Measurements from ENCODE around the gene PTCH2. TPM values are rescaled to one million over a fixed set of nuclear protein-coding genes. Genes with fewer than 3 reads are reported as not detected.

The PTCH2 gene
- total RNA-seq, 4 donors from 2014 or later: 1.2 to 2.4 (median 1.5) TPM

DNA sequence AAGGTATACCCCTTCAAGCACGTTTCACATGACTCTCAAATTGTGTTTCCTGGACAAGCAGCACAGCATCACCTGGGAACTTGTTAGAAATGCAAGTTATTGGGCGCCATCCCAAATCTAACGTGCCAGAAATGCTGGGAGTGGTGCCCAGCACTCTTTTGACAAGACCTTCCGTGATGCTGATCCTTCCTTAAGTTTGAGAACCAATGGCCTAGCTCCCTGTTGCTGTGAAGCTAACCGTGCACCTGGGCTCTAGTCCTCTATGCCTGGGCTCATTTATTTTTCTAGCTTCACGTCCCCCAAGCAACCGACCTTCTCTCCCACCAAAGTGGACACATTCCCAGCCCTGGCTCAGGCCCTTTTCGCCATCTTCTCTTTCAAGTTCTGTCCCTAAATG is 59.4 kb downstream of the PTCH2 start:
- Histone ChIP-seq H3K27me3 (no peaks in the 10 kb centered on the region), H3K27ac (peak overlapping the region; percentile 43), H3K36me3 (peaks cover 25% of the 10 kb centered on the region), H3K4me1 (peaks cover 37% of the 10 kb centered on the region), H3K4me3 (peak overlapping the region; percentile 51), H3K9me3 (no peaks in the 10 kb centered on the region)
- no peak for DNase-seq (ENCODE audit: low spot score in 2 of 2)
- TF ChIP-seq, protein P1, sequence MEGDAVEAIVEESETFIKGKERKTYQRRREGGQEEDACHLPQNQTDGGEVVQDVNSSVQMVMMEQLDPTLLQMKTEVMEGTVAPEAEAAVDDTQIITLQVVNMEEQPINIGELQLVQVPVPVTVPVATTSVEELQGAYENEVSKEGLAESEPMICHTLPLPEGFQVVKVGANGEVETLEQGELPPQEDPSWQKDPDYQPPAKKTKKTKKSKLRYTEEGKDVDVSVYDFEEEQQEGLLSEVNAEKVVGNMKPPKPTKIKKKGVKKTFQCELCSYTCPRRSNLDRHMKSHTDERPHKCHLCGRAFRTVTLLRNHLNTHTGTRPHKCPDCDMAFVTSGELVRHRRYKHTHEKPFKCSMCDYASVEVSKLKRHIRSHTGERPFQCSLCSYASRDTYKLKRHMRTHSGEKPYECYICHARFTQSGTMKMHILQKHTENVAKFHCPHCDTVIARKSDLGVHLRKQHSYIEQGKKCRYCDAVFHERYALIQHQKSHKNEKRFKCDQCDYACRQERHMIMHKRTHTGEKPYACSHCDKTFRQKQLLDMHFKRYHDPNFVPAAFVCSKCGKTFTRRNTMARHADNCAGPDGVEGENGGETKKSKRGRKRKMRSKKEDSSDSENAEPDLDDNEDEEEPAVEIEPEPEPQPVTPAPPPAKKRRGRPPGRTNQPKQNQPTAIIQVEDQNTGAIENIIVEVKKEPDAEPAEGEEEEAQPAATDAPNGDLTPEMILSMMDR (IDR thresholded peaks at IDR 0.05): no peak
- TF ChIP-seq POLR2AphosphoS5 (IDR thresholded peaks at IDR 0.05): no peak
- 27% methylated on average over 8 of the region's 8 CpGs for WGBS

- peaks cover 40% of the 10 kb centered on the region for H3K36me3 ChIP-seq
- TF ChIP-seq, protein P1 (IDR thresholded peaks at IDR 0.05): no peak
- no peak for TF ChIP-seq POLR2AphosphoS5 (IDR thresholded peaks at IDR 0.05)
- TF ChIP-seq EP300 (IDR thresholded peaks at IDR 0.05): no peak
- TF ChIP-seq POLR2A (IDR thresholded peaks at IDR 0.05): no peak
- 90% methylated on average over 14 of the region's 14 CpGs for WGBS
These were observed 62.4 kb downstream of the PTCH2 start for GRCh38 chr1:44780583-44781121.

GRCh38 chr1:44778705-44779576 is 64.1 kb downstream of the PTCH2 start:
- H3K36me3 ChIP-seq: peaks cover 40% of the 10 kb centered on the region
- 93% methylated on average over 6 of the region's 6 CpGs for WGBS
- no peak overlapping the region for H3K4me3 ChIP-seq
- peaks cover 41% of the 10 kb centered on the region for H3K4me1 ChIP-seq
- no peak for DNase-seq (ENCODE audit: low spot score in 2 of 2)
- H3K27ac ChIP-seq: no peak overlapping the region
- no peaks in the 10 kb centered on the region for H3K9me3 ChIP-seq
- TF ChIP-seq EP300 (IDR thresholded peaks at IDR 0.05) (no peak), POLR2AphosphoS5 (IDR thresholded peaks at IDR 0.05) (no peak), POLR2A (IDR thresholded peaks at IDR 0.05) (no peak)
- TF ChIP-seq, protein P1 (IDR thresholded peaks at IDR 0.05): no peak
- no peaks in the 10 kb centered on the region for H3K27me3 ChIP-seq

More at GRCh38 chr1:44780583-44781121, 62.4 kb downstream of the PTCH2 start:
- DNase-seq (ENCODE audit: low spot score in 2 of 2): no peak
- Histone ChIP-seq H3K27ac (no peak overlapping the region), H3K4me1 (peaks cover 51% of the 10 kb centered on the region), H3K9me3 (no peaks in the 10 kb centered on the region), H3K4me3 (no peak overlapping the region), H3K27me3 (no peaks in the 10 kb centered on the region)

DNA sequence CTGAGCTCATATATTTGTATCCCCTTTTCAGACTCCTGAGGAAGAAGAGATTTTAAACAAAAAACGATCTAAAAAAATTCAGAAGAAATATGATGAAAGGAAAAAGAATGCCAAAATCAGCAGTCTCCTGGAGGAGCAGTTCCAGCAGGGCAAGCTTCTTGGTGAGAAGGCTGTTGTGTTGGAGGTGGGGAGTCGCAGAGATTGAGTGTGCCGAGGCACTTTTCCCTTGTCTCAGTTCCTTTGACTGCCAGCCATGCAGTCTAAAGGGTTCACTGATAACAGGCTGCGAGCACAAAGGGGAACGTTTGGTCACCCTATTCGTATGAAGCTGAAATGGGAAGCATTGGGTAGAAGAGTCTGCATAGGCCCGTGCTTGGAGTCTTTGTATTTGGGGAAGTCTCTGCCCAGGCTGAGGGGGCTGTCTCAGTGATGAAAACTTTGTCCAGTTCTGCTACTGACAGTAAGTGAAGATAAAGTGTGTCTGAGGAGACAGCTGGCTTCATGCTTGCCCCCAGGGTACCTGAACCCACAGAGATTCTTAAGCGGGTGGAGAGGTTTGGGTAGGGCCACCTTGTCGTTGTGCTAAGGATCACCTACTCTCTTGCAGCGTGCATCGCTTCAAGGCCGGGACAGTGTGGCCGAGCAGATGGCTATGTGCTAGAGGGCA is 65.0 kb downstream of the PTCH2 start:
- DNase-seq (ENCODE audit: low spot score in 2 of 2): no peak
- H3K36me3 ChIP-seq: peaks cover 40% of the 10 kb centered on the region
- 75% methylated on average over 13 of the region's 13 CpGs for WGBS
- no peak for TF ChIP-seq POLR2AphosphoS5 (IDR thresholded peaks at IDR 0.05)
- TF ChIP-seq EP300 (IDR thresholded peaks at IDR 0.05): no peak
- TF ChIP-seq, protein P1 (IDR thresholded peaks at IDR 0.05): no peak
- TF ChIP-seq POLR2A (IDR thresholded peaks at IDR 0.05): no peak
- peaks cover 33% of the 10 kb centered on the region for H3K4me1 ChIP-seq
- H3K9me3 ChIP-seq: no peaks in the 10 kb centered on the region
- H3K4me3 ChIP-seq: no peak overlapping the region
- no peak overlapping the region for H3K27ac ChIP-seq
- H3K27me3 ChIP-seq: no peaks in the 10 kb centered on the region

GRCh38 chr1:44777547-44777946 is 65.5 kb downstream of the PTCH2 start:
- DNase-seq (ENCODE audit: low spot score in 2 of 2): no peak
- no peak for TF ChIP-seq POLR2AphosphoS5 (IDR thresholded peaks at IDR 0.05)
- TF ChIP-seq, protein P1 (IDR thresholded peaks at IDR 0.05): no peak
- Histone ChIP-seq H3K36me3 (peaks cover 40% of the 10 kb centered on the region), H3K27me3 (no peaks in the 10 kb centered on the region), H3K9me3 (no peaks in the 10 kb centered on the region), H3K4me3 (no peak overlapping the region), H3K27ac (no peak overlapping the region), H3K4me1 (peaks cover 33% of the 10 kb centered on the region)
- WGBS: 76% methylated on average over 14 of the region's 14 CpGs
